Right ventricle myocardium superior (tissue), 1 donor: ENCODE data around the gene SYT2. TPM values are rescaled to one million over a fixed set of nuclear protein-coding genes. Genes with fewer than 3 reads are reported as not detected.

ENCODE experiments used
- ATAC-seq: fragments of 200-7000 bp; cut with Tn5 transposase; one replicate; pipeline ENCODE4 v1.9.1; 2020; ENCODE audit warnings: mild to moderate bottlenecking; ENCODE audit not compliant: poor library complexity
- DNase-seq: peaks from one replicate; pipeline ENCODE4 v3.0.0-alpha.2; 2020
- intact Hi-C: fragments of 100-400 bp; cut with DNase I; formaldehyde crosslinking; loops from one replicate; pipeline ENCODE4 v1.11.2; 2022
- total RNA-seq: library from RNA; stranded (reverse); fragmentation: NEBNext Ultra II Directional; extraction: Animal tissue kit (Norgen Biotek cat#: 25700); gene quantifications from one replicate; pipeline ENCODE4 v1.2.1, GENCODE V29; 2021
- donor health status: DM: no; HTN: yes; CAD: no; lungs with severe emphysema.

The SYT2 gene
- total RNA-seq, 1 donor from 2014 or later: not detected

GRCh38 chr1:202684716-202685115, 25.5 kb downstream of the SYT2 start:
- no peak for ATAC-seq
- intact Hi-C loops: no loop called here
- DNase-seq: no peak

- ATAC-seq (no peak), DNase-seq (no peak)
- intact Hi-C loops: no loop called here
Measured at GRCh38 chr1:202683029-202683428, 27.2 kb downstream of the SYT2 start.

GRCh38 chr1:202682477-202682876, 27.8 kb downstream of the SYT2 start:
- intact Hi-C loops: no loop called here
- ATAC-seq: no peak
- DNase-seq: no peak

GRCh38 chr1:202681736-202682420, 28.4 kb downstream of the SYT2 start:
- DNase-seq (no peak), ATAC-seq (no peak)
- intact Hi-C loops: no loop called here

- DNase-seq (no peak), ATAC-seq (no peak)
- intact Hi-C loops: no loop called here
Measured at GRCh38 chr1:202680586-202681352, 29.5 kb downstream of the SYT2 start.

- ATAC-seq (no peak), DNase-seq (no peak)
- intact Hi-C loops: no loop called here
Measured at GRCh38 chr1:202679406-202680177, 30.7 kb downstream of the SYT2 start.

- DNase-seq (no peak), ATAC-seq (no peak)
- intact Hi-C loops: no loop called here
Measured at GRCh38 chr1:202677433-202677832, 32.8 kb downstream of the SYT2 start.

- ATAC-seq: no peak
Measured at GRCh38 chr1:202673531-202673930, 36.7 kb downstream of the SYT2 start.

GRCh38 chr1:202671399-202671798, 38.9 kb downstream of the SYT2 start:
- intact Hi-C loops: no loop called here
- ATAC-seq: no peak
- DNase-seq: no peak

More at GRCh38 chr1:202673531-202673930, 36.7 kb downstream of the SYT2 start:
- intact Hi-C loops: no loop called here
- DNase-seq: no peak

- intact Hi-C loops: no loop called here
- no peak for ATAC-seq
- no peak for DNase-seq
Measured at GRCh38 chr1:202665417-202665816, 44.8 kb downstream of the SYT2 start.

- DNase-seq (no peak), ATAC-seq (no peak)
- intact Hi-C loops: no loop called here
Measured at GRCh38 chr1:202664083-202664482, 46.2 kb downstream of the SYT2 start.

GRCh38 chr1:202663131-202663530, 47.1 kb downstream of the SYT2 start:
- DNase-seq (no peak), ATAC-seq (no peak)
- intact Hi-C loops: no loop called here

GRCh38 chr1:202662081-202662480, 48.2 kb downstream of the SYT2 start:
- DNase-seq (no peak), ATAC-seq (no peak)
- intact Hi-C loops: no loop called here

- ATAC-seq (peak; percentile 39), DNase-seq (no peak)
- intact Hi-C loops: no loop called here
Measured at GRCh38 chr1:202661136-202661845, 49.0 kb downstream of the SYT2 start.

- no peak for ATAC-seq
- no peak for DNase-seq
- intact Hi-C loops: no loop called here
Measured at GRCh38 chr1:202659974-202660373, 50.3 kb downstream of the SYT2 start.

- intact Hi-C loops: no loop called here
- no peak for DNase-seq
- no peak for ATAC-seq
Measured at GRCh38 chr1:202659541-202659940, 50.7 kb downstream of the SYT2 start.

GRCh38 chr1:202658769-202659168, 51.5 kb downstream of the SYT2 start:
- intact Hi-C loops: no loop called here
- ATAC-seq (no peak), DNase-seq (no peak)

GRCh38 chr1:202658251-202658759, 51.9 kb downstream of the SYT2 start:
- no peak for DNase-seq
- intact Hi-C loops: no loop called here
- no peak for ATAC-seq
